ENCODE data around the gene ERMN.

The ERMN gene

GRCh38 chr2:157329524-157329923 is 3.9 kb upstream of the ERMN start:
- no peak for DNase-seq (ENCODE audit: low read depth)

- DNase-seq (ENCODE audit: low read depth), result peak; percentile 88
Measured at GRCh38 chr2:157327621-157328500, 2.2 kb upstream of the ERMN start.

- no peak for DNase-seq (ENCODE audit: low read depth)
Measured at GRCh38 chr2:157327200-157327599, 1.6 kb upstream of the ERMN start.

- DNase-seq (ENCODE audit: low read depth), result no peak
Measured at GRCh38 chr2:157326698-157327097, 1.1 kb upstream of the ERMN start.

GRCh38 chr2:157324331-157324843 is 1.2 kb downstream of the ERMN start:
- DNase-seq (ENCODE audit: low read depth), result no peak

GRCh38 chr2:157322432-157322831 is 3.2 kb downstream of the ERMN start:
- no peak for DNase-seq (ENCODE audit: low read depth)

- DNase-seq (ENCODE audit: low read depth), result no peak
Measured at GRCh38 chr2:157321466-157321865, 4.2 kb downstream of the ERMN start.

- DNase-seq (ENCODE audit: low read depth), result no peak
Measured at GRCh38 chr2:157320409-157320808, 5.2 kb downstream of the ERMN start.

- no peak for DNase-seq (ENCODE audit: low read depth)
Measured at GRCh38 chr2:157319795-157320194, 5.8 kb downstream of the ERMN start.

- no peak for DNase-seq (ENCODE audit: low read depth)
Measured at GRCh38 chr2:157318884-157319283, 6.7 kb downstream of the ERMN start.

- DNase-seq (ENCODE audit: low read depth), result no peak
Measured at GRCh38 chr2:157315901-157316300, 9.7 kb downstream of the ERMN start.

- no peak for DNase-seq (ENCODE audit: low read depth)
Measured at GRCh38 chr2:157312866-157313486, 12.6 kb downstream of the ERMN start.

- DNase-seq (ENCODE audit: low read depth), result no peak
Measured at GRCh38 chr2:157311706-157312105, 13.9 kb downstream of the ERMN start.

GRCh38 chr2:157309878-157310277 is 15.7 kb downstream of the ERMN start:
- DNase-seq (ENCODE audit: low read depth), result no peak

- DNase-seq (ENCODE audit: low read depth), result no peak
Measured at GRCh38 chr2:157307021-157307420, 18.6 kb downstream of the ERMN start.

GRCh38 chr2:157305723-157306110 is 19.9 kb downstream of the ERMN start:
- no peak for DNase-seq (ENCODE audit: low read depth)

GRCh38 chr2:157304811-157305722 is 20.6 kb downstream of the ERMN start:
- DNase-seq (ENCODE audit: low read depth), result no peak

- no peak for DNase-seq (ENCODE audit: low read depth)
Measured at GRCh38 chr2:157303612-157304011, 22.0 kb downstream of the ERMN start.

GRCh38 chr2:157302492-157303099 is 23.0 kb downstream of the ERMN start:
- DNase-seq (ENCODE audit: low read depth), result no peak

- DNase-seq (ENCODE audit: low read depth), result no peak
Measured at GRCh38 chr2:157301307-157301706, 24.3 kb downstream of the ERMN start.

GRCh38 chr2:157296958-157297357 is 28.7 kb downstream of the ERMN start:
- no peak for DNase-seq (ENCODE audit: low read depth)

GRCh38 chr2:157296490-157296889 is 29.1 kb downstream of the ERMN start:
- no peak for DNase-seq (ENCODE audit: low read depth)
